WI38 (cell line): ENCODE data around the gene LILRA2.

Source experiments
- H3K4me3 ChIP-seq: 2 replicates; pipeline ENCODE4 v1.5.1; 2011; ENCODE audit warnings: low read depth, mild to moderate bottlenecking, control low read depth, low read length
- TF ChIP-seq, protein P1 (sequence below): IDR thresholded peaks from 2 replicates; pipeline ENCODE4 v1.5.1; 2012; ENCODE audit warnings: low read depth, mild to moderate bottlenecking, control low read depth, low read length

Gene LILRA2

GRCh38 chr19:54606891-54607784 is 33.5 kb downstream of the LILRA2 start:
- no peak overlapping the region for H3K4me3 ChIP-seq
- TF ChIP-seq, protein P1, sequence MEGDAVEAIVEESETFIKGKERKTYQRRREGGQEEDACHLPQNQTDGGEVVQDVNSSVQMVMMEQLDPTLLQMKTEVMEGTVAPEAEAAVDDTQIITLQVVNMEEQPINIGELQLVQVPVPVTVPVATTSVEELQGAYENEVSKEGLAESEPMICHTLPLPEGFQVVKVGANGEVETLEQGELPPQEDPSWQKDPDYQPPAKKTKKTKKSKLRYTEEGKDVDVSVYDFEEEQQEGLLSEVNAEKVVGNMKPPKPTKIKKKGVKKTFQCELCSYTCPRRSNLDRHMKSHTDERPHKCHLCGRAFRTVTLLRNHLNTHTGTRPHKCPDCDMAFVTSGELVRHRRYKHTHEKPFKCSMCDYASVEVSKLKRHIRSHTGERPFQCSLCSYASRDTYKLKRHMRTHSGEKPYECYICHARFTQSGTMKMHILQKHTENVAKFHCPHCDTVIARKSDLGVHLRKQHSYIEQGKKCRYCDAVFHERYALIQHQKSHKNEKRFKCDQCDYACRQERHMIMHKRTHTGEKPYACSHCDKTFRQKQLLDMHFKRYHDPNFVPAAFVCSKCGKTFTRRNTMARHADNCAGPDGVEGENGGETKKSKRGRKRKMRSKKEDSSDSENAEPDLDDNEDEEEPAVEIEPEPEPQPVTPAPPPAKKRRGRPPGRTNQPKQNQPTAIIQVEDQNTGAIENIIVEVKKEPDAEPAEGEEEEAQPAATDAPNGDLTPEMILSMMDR: no peak

- TF ChIP-seq, protein P1: no peak
- no peak overlapping the region for H3K4me3 ChIP-seq
These were observed 34.2 kb downstream of the LILRA2 start for GRCh38 chr19:54607785-54608150.

- TF ChIP-seq, protein P1: no peak
- no peak overlapping the region for H3K4me3 ChIP-seq
These were observed 34.6 kb downstream of the LILRA2 start for GRCh38 chr19:54608205-54608604.

DNA sequence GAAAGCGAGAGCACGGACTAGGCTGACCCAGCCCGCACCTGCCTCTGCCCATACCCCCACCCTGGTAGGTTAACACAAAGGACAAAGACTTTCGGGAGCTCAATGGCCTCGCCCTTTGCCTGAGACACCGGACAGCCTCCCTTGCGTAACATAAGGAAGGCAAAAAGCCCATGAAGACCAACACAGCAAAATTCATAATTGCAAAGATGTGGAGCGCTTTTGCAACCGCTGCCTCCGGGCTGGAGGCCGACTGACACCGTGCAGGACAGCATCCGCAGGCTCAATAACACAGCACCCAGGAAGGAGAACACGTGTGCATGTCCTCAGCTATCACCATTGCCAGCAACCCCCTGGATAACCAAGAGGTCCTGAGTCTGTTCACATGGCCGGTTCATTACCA is 35.2 kb downstream of the LILRA2 start:
- no peak overlapping the region for H3K4me3 ChIP-seq
- TF ChIP-seq, protein P1: no peak

GRCh38 chr19:54609356-54609791 is 35.8 kb downstream of the LILRA2 start:
- TF ChIP-seq, protein P1: no peak
- H3K4me3 ChIP-seq: no peak overlapping the region

- TF ChIP-seq, protein P1: no peak
- no peak overlapping the region for H3K4me3 ChIP-seq
These were observed 38.8 kb downstream of the LILRA2 start for GRCh38 chr19:54612428-54612827.

DNA sequence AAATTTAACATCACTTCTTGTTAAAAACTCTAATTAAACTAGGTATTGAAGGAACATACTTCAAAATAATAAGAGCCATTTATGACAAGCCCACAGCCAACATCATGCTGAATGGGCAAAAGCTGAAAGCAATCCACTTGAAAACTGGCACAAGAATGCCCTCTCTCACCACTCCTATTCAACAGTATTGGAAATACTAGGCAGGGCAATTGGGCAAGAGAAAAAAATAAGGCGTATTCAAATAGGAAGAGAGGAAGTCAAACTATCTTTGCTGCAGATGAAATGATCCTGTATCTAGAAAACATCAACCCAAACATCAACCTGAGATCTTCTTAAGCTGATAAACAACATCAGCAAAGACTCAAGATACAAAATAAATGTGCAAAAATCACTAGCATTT is 41.1 kb downstream of the LILRA2 start:
- TF ChIP-seq, protein P1: no peak
- H3K4me3 ChIP-seq: no peak overlapping the region
